Left hindlimb (tissue), 1 donor: ENCODE data around the gene AKR1B1.

Experiments
- DNase-seq: peaks from one replicate; pipeline ENCODE4 v3.0.0-alpha.2; 2018

The AKR1B1 gene

DNA sequence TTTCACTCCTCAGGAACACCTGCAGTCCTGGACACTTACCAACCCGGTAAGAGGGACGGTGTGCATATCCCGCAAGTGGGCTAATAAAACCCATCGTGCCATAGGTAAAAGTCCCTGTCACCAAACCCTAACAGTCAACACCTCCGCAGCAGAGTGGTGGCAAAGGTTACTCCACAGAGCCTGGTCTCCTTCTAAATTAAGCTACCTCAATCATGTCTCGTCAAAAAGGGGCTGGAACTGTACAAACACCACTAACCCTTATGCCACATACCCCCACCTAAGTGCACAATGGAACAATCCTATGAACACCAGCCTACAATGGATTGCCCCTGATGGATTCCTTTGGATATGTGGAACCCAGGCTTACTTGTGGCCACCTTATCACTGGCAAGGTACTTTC lies 9.6 kb upstream of the AKR1B1 start:
- DNase-seq = no peak

DNA sequence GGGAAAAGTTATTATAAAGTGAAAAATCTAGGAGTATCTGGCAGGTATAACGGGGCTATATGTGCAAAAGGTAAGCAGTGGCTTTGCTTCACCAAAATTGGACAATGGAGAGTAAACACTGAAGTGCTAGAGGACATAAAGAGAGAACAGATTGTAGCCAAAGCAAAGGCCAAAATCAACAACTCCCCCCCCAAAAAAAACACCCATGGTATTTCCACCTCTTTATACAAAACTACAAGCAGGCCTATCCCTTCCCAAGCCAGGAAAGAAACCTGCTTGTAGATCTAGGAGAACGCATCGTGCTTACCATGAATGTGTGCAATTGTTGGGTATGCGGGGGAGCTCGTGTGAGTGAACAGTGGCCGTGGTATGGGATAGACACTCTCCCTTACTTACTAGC lies 9.2 kb upstream of the AKR1B1 start:
- no peak for DNase-seq

DNA sequence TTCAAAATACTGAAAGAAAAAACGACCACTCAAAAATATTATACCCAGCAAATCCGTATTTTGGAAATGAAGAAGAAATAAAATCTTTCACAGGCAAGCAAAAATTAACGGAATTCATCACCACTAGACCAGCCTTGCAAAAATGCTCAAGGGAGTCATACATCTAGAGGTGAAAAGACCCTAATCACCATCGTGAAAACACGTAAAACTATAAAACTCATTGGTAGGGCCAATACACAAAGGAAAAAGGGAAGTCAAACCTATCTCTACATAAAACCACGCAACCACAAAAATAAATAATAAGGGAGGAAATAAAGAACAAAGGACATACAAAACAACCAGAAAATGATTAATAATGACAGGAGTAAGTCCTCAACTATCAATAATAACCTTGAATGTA lies 6.6 kb upstream of the AKR1B1 start:
- DNase-seq = no peak

- DNase-seq = no peak
These were observed 5.6 kb upstream of the AKR1B1 start for GRCh38 chr7:134464496-134464895.

GRCh38 chr7:134463751-134464150 lies 4.9 kb upstream of the AKR1B1 start:
- DNase-seq = no peak

DNA sequence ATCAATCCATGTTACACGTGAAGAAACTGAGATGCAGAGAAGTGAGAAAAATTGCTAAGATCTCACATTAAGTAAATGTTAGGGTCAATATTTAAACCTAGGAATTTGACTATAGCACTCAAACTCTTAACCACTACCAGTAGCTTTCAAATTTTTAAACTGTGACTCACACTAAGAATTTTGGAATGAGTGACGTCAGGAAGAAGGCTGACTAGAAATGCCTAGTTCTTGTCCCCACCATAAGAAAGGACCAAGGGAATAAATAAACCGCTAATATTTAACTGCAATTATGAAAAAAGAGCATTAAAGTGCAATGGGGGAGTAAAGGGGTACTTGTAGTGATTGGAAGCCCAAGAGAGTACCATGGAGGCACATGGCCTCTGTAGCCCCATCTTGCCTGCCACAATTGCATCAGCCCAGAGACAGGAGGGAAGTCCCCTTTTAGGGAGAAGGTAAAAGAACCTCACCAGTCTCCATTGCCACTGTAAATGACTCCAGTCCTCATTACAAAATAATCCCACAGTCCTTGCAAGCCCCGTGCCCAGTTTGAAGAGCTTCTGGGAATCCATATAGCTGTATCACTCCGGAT lies 3.5 kb upstream of the AKR1B1 start:
- DNase-seq = no peak

DNA sequence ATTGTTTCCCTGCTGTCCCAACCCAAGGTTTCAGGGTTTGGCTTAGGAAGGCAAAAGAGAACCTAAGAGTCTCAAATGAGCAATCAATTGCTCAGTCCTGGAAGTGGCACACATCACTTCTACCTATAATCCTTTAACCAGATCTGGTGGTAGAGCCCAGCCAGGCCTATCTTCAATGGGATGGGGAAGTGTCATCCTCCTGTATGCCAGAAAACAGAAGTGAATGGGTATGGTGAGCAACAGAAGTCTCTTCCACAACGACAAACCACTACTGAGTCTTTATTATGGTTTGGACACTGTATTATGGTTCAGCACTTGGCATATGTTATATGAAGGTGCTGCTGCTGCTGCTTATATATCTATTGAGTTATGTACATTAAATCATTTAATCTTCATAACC lies 3.0 kb upstream of the AKR1B1 start:
- no peak for DNase-seq

GRCh38 chr7:134459981-134460380 lies 1.1 kb upstream of the AKR1B1 start:
- no peak for DNase-seq

DNA sequence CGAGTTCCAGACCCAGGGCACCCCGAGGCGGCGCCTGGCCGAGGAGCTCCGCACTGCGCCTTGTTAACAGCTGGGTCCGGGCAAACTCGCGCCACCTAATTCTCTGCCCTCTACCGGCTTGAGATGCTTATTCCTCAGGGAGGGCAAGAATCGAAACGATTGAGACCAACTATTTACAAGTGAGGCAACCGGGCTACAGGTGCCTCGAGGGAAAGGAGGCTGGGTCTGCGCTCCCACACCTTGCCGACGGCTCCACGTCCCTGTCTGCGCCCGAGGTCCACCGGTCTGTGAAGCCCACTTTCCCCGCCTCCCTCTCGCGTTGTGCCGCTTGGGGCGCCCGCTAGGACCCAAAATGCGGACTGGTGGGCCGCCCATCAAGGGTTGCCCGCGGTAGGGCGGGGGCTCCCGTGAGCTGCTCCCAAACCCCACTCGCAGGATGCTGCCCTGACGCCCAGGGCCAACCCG lies 527 bp downstream of the AKR1B1 start:
- peak; percentile 63 for DNase-seq

GRCh38 chr7:134457210-134457609 lies 1.7 kb downstream of the AKR1B1 start:
- no peak for DNase-seq

GRCh38 chr7:134454277-134454676 lies 4.6 kb downstream of the AKR1B1 start:
- DNase-seq = no peak

GRCh38 chr7:134453518-134453917 lies 5.4 kb downstream of the AKR1B1 start:
- no peak for DNase-seq

DNA sequence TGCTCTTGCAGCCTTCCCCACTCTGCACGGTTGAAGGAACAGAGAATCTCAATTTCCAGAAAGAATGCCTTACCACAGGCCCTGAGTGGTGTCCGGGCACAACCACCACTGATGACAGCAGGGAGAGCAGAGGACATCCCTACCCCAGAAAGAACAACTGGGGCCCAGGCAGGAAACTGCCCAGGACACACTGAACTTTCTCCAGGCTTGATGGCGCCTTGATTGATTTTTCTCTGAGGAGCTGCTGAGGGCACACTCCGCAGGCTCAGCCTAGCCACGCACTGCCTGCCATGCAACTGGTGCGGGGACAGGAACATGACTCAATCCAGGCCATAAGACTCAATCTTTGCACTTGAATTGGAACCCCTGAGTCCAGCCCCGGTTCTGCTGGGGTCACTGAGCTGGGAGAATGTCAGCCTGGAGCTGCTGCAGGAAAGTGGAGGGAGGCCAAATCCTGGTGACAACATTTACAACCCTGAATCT lies 5.9 kb downstream of the AKR1B1 start:
- no peak for DNase-seq

- DNase-seq = peak; percentile 69
These were observed 6.5 kb downstream of the AKR1B1 start for GRCh38 chr7:134452419-134452838.

DNA sequence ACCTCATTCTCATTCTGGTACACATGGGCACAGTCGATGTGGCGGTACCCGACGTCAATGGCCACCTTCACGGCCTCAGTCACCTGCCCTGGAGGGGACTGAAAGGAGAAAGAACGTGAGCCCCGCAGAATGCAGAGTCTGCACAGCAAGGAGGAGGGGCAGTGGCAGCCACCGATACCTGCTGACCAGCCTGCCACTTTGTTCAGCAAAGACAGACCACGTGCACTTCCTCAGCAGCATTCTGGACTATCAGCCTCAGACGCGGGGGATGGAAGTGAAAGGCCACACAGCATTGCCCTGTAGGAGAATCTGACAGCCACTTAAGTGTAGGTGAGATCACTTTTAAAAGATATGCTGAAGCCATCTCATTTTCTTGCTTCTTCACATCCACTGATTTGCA lies 7.2 kb downstream of the AKR1B1 start:
- DNase-seq = no peak

DNA sequence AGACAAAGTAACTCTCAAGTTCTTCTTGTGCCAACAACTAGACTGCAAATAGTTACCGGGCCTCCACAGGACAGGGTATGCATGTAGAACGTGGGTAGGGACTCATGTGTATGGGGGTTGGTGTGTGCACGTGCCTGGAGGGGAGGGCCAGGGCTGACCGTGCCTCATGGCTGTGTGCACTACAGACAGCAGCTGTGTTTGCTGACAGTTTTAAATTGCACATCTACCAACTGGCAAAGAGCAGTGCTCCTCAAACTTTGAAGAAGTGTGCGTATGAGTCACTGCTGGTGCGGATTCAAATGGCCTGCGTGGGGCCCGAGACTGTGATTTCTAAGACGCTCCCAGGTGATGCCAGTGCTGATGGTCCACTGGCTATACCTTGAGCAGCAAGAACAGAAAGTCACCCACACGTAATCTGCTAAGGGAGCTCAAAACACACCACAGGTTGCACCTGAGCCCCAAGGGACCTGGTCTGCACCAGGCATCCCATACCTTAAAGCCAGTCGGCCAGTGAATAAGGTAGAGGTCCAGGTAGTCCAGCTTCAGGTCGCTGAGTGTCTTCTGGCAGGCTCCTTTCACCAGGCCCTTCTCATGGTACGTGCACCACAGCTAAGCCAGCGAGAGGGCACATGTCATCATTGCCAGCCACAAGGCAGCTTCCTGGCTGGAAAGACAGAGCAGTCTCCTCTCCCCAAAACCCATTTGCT lies 8.5 kb downstream of the AKR1B1 start:
- DNase-seq = no peak

DNA sequence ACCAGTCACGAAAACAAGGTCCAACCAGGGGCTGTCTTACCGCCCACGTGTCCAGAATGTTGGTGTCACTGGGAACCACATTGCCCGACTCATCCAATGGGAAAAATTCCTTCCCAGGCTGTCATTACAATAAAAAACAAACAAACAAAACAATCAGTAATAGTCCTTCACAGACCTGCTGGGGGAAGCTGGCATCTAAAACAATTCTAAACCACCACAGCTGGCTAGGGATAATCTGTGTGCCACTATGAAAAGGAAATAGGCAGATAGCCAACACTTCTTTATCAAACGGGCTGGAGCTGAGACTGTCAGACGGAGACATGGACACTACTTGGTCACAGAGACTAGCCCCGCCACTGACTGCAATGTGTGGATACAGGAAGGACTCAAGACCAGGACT lies 9.2 kb downstream of the AKR1B1 start:
- DNase-seq = no peak

DNA sequence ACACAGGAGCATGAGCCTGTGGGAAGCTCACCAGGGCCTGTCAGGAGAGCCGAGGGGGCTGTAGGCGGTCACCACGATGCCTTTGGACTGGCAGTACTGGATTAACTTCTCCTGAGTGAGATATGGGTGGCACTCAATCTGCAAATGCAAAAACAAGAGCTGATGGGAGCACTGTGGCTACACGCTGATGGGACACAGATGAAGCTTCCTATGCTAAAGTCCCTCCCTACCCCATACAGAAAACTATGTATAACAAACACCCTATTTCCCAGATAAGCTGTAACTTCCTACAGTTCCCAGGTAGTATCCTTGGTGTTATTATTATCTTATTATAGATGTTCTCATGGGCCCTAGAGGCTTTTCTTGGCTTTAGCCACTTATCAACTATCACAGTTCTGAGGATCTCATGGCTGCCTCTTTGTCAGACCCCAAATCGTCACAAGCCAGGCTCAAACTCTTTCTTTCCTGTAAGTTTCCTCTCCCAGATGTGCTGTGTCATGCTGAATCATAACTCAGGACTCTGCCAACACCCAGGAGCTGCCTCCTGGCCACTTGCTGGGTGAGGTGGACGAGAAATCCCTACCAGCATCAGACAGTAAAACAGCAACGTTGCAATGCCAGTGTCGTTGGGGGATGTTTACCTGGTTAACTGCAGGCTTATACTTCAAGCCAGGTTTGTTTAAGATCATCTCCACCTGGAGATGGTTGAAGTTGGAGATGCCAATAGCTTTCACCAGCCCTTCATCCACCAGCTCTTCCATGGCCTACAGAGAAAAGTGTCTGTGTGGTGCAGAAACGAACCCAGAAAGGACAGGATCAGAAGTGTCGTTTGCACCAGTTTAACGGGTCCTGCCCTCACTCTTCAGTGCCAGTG lies 10.3 kb downstream of the AKR1B1 start:
- DNase-seq = no peak

DNA sequence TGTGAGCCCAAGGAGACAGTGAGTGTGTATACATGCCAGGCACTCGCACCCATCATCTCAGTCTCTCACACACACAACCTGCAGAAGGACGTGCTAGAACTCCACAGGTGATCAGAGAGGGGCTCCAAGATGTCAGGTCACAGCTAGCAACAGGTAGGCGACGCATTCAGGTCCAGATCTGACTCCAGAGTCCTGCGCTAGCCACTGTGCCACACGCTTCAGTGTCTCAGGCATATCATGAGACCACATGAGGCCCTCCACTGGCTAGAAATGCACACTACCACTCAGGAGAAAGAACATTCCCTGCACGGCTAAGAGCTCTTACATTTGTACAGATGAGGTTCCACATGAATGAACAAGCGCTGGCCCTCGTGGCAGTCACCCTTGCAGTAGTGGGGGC lies 11.5 kb downstream of the AKR1B1 start:
- DNase-seq = no peak

DNA sequence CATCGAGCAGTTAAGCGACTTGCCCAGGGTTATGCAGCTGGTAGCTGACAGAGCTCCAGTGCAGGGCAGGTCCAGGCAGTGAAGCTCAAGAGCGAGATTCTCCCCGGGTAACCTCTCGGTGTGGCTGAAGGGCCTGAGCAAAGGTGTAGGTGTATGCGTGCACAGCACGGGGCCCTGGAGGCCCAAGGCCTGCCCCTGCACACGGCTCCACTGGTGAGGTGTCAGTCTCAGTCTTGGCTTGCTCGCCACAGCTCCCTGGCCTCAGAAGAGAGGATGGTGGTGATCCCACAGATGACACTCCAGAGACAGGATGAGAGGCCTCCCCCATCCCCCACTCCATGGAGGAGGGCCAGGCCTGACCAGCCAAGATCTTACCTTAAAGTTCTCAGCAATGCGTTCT lies 12.0 kb downstream of the AKR1B1 start:
- no peak for DNase-seq

DNA sequence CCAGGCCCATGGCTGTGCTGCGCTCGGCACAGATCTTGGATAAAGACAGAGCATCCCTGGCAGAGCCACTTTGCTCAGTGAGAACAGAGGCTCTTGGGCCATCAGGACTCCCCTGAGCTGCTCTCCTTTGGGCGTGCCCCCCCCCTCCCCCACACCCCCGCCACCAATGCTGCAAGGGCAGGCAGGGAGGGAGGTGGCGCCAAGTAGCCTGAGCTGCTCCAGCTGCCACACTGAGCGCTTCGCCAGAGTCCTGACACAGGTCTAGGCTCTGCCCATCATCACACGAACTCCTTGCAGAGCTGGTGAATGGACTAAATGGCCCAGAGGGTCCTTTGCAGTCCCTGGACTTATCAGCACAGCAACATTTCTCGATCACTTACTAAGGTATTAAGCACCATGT lies 12.5 kb downstream of the AKR1B1 start:
- no peak for DNase-seq

GRCh38 chr7:134444961-134445315 lies 14.0 kb downstream of the AKR1B1 start:
- DNase-seq = no peak

DNA sequence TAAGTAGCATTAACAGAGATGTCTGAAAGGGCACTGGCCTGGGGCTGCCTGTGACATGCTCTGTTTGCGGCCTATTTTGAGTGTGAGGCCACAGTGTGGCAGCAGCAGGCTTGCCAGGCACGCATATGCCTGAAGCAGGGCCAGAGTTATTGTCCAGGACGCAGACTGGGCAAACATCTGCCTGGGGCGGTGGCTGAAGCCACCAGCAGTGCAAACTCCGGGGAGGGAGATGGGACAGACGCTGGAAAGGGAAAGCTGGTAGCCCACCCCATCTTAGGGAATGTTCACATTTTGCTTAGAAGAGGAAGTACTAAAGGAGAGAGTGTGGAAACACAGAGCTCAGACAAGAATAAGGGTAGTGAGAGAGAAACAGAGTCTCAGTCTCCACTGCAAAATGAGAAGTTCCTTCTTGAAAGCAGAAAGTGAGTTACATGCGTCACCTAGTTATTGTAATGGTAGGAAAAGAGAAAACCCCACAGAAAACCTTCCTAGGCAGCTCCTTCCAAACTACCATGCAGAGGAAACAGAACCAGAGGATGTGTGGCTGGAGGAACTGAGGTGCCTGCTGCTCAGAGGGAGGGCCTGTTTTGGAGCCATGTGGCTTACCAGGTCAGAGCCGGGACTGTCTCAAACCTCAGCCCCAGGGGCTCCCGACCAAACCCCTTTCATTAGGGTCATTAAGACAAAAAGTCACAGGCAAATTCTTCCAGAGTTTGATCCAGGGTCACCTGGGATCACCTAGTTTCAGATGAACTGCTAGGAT lies 14.5 kb downstream of the AKR1B1 start:
- no peak for DNase-seq
